ENCODE results near the gene PRDM4.
A peak's percentile ranks its signal among the peaks of the same experiment; 100 is the strongest.
"Not testable (repeated sequence)": the region's sequence is repeated elsewhere in the genome, so short reads cannot be mapped to it uniquely, and the experiment has no call there.

The PRDM4 gene

DNA sequence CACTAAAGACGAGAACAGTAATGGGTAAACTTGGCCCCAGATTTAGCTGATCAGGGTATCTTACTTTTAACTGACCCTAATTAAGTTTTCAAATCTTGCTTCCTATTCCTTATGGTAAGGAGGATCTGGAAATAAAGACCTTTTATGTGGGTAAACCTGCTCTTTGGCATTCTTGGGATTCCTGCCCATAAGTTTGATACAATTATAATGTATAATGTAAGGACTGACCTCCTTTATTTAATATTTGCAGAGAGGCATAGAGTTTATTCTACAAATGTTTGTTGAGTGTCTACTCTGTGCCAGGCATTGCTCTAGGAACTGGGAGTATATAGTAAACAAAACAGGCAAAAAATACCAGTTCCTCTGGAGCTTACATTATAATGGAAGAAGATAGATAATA lies 4.4 kb upstream of the PRDM4 start:
- DNase-seq = no peak

DNA sequence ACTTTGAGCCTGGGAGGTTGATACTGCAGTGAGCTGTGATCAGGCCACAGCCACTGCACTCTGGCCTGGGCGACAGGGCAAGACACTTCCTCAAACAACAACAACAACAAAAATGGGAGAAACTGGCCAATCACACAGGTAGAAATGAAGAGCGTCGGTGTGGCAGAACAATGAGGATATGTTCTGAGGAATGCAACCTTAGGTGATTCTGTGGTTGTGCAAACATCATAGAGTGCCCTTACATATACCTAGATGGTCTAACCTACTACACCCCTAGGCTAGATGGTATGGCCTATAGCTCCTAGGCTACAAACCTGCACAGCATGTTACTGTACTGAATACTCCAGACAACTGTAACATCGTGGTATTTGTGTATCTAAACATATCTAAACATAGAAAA lies 3.7 kb upstream of the PRDM4 start:
- no peak for DNase-seq

DNA sequence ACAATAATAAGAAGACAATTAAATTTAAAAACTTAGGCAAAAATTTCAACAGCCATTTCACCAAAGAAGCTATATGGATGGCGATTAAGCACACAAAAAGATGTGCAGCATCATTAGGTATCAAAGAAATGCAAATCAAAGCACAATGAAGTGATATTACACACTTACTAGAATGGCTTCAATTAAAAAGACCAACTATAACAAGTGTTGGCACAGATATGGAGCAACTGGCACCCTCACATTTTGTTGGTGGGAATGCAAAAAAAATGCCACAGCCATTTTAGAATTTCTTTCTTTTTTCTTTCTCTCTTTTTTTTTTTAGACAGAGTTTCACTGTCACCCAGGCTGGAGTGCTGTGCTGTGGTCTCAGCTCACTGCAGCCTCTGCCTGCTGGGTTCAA lies 1.9 kb upstream of the PRDM4 start:
- DNase-seq = no peak

DNA sequence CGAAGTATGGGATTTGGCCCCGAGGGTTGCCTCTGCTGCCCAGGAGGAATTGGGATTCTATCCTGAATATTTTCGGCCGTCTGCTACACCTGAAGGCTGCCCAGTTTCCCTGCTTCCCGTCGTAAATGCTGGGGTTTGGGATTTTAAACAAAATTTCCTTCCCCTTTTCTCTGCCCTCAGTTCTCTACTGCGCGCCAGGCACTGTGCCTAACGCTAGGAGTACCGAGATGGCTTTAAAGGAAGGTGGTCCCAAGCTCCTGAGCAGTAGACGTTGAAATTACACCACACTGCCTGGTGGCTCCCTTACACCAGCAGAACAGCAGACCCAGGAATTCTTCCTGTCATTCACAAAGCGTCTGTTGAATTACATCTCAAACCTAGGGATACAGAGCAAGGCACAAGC lies 566 bp upstream of the PRDM4 start:
- no peak for DNase-seq

DNA sequence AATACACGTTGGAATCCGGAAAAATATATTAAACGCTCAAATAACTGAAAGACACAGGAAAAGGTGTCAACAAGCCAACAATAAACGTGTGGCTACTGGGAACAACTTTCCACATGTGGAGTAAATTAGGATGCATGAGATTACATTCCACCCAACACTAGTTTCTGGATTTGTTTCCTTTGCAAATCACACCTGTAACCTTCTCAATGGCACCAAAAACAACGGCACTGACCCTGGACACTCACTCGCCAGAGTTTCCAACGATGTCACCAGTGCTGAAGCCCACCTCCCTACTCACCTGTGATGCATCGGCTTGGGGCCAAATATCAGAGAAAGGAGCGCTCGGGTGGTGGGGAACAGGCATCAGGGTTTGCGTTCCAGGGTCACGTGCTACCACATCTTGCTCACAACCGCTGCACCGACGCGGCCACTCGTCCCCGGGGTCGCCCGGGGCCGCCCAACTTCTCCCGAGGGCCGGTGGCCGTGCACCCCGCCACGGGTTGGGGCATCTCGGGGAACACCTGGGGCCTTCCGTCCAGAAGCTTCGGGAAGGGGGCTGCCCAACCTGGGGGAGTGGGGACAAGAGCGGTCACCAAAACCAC lies 629 bp downstream of the PRDM4 start:
- DNase-seq = peak; percentile 11

DNA sequence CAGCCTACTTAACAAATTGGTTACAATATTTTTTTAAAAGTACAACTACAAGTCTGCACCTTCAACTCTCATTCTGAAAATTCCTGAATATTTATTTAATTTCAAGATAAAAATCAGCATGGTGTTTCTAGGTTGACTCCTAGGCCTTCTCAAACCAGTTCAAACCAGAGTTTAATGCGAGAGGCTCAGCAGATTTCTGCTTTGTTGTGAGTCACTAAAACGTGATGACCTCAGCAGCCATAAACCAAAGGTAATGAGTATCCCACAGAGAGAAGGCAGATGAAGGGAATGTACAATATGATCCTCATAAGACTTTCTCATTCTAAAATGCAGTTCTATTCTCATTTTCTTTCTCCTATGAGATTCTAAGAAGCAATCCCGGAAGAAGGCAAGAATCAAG lies 1.5 kb downstream of the PRDM4 start:
- no peak for DNase-seq

DNA sequence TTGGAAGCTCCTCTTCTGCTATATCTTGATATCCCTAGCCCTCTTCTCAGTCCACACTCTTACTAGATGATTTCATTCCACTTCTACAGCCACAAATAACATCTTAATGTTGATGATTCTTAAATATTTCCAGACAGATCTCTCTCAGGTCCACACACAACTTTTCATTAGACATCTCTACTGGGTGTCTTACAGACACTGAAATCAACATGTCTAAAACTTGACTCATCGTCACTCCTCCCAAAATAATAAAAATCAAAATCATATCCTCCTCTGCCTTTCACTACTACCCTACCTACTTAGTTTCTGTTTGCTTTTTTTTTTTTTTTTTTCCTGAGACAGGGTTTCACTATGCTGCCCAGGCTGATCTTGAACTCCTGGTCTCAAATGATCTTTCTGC lies 11.9 kb downstream of the PRDM4 start:
- no peak for DNase-seq

DNA sequence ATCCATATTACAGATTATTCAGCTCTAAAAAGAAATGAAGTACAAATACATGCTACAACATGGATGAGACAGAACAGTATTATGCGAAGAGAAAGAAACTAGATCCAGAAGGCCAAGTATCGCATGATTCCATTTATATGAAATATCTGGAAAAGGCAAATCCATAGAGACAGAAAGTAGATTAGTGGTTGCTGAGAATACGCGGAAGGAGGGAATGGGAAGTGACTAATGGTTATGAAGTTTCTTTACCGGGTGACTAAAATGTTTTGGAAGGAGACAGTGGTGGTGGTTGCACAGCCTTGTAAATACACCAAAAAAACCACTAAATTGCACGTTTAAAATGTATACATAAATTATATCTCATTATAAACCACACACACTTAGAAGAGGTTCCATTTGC lies 12.5 kb downstream of the PRDM4 start:
- no peak for DNase-seq

DNA sequence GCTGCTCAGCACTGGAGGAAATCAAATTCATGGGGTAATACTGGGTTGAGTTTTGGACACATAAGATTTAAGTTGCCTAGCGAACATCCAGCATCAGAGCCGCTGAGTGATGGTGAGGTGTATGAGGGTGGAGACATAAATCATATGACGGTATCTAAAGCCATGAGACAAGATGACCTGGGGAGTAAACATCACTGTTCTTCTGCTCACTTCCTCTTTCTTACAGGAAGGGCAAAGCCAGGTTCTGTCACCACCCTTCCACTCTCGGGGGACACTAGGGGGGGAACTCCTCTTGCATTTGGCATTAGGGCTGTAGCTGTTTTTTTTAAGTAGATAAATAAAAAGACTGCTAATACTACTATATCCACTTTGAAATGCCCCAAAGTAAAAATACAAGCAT lies 24.0 kb downstream of the PRDM4 start:
- no peak for DNase-seq

DNA sequence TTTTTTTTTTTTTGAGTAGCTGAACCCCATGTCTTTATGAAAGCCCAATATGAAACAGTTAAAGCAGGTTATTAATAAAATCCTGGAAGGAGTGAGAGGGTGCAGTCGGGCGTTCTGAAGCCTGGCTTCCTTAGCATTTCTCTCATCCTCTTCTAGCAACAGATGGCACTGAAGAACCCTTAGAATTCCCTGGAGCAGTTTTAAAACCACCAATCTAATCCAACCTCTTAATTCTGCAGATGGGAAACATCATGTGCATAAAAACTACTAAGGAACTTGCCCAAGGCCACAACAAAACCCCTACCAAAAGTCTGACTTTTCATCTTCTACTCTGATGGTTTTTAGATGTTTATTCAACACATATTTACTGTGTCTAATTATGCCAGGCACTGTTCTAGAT lies 25.2 kb downstream of the PRDM4 start:
- no peak for DNase-seq

DNA sequence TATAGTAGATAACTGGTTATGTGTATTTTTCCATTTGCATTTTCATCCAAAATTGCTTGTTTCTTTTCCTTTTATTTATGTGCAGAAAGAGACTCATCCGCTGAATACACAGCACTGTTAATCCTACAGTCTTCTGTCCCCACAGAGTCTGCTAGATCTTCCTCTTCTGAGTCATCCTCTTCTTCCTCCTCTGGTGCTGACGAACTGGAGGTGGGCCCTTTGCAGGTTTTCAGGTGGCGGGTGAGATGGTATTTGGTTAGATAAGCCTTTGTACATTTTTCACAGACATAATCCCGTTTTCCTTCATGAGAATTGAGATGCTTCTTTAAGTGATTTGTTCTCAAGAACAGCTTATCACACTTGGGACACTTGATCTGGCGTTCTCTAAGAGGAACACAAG lies 26.8 kb downstream of the PRDM4 start:
- DNase-seq = no peak

DNA sequence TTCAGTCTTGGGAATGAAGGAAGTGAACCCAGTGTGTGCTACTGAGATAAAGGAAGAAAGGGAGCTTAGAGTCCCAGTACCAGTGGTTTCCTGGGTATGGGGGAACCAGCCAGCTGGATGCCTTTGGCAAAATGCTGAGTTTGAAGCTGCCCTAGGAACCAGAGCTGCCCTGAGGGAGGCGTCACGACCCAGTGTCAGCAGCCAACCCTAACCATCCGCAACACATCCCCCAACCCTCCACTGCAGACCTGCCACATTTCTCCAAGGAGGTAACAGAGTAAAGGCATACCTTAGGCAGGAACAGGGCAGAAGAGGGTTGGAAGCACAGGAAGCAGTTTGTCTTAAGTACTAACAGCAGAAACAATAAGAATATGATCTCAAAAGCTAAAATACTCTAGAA lies 28.6 kb downstream of the PRDM4 start:
- no peak for DNase-seq

DNA sequence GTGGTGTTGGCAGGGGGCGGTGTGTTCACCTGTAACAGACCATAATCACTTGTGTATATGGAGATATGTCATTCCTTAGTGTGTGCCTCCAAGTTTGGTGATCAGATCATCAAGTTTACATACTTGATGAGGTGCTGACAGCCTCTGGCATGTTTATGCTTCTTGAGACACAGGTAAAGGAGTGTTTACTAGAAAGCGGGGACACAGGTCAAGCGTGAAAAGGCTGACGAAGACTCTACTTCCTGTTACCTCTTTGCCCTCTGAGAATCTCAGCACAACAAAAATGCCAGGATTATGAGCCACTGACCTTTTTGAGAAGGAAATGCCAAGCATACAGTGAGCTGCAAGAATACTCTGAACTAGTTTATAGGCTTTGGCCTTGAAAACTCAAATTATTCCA lies 29.6 kb downstream of the PRDM4 start:
- no peak for DNase-seq

DNA sequence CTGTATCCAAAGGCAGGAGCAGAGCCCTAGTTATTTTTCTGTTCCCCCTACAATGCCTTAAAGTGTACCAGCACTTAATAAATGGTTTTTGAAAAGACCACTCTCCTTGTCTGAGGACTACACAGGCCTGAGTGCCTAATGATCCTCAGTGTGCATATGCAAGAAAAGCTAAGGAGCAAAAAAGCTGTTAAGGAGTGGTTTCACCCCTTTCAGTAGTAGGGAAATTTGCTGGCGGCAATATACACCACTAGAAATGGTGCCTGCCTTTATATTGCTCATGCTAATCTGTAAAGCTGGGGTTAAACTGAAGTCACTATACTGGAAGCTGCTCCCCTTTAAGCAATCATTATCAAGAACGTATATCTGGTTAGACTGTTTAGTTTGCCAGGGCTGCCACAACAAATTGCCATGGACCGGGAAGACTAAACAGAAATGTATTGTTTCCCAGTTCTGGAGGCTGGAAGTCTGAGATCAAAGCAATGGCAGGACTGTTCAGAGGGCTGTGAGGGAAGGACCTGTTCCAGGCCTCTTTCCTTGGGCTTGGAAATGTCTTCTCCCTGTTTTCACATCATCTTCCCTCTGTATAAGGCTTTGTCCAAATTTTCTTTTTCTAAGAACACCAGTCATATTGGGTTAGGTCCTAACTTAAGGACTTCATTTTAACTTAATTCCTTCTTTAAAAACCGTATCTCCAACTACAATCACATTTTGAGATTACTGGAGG lies 30.2 kb downstream of the PRDM4 start:
- DNase-seq = no peak

DNA sequence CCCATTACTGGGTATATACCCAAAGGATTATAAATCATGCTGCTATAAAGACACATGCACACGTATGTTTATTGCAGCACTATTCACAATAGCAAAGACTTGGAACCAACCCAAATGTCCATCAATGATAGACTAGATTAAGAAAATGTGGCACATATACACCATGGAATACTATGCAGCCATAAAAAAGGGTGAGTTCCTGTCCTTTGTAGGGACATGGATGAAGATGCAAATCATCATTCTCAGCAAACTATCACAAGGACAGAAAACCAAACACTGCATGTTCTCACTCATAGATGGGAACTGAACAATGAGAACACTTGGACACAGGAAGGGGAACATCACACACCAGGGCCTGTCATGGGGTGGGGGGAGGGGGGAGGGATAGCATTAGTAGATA lies 33.2 kb downstream of the PRDM4 start:
- DNase-seq = not testable (repeated sequence)

DNA sequence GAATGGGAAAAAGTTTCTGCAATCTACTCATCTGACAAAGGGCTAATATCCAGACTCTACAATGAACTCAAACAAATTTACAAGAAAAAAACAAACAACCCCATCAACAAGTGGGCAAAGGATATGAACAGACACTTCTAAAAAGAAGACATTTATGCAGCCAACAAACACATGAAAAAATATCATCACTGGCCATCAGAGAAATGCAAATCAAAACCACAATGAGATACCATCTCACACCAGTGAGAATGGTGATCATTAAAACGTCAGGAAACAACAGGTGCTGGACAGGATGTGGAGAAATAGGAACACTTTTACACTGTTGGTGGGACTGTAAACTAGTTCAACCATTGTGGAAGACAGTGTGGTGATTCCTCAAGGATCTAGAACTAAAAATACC lies 33.6 kb downstream of the PRDM4 start:
- not testable (repeated sequence) for DNase-seq

DNA sequence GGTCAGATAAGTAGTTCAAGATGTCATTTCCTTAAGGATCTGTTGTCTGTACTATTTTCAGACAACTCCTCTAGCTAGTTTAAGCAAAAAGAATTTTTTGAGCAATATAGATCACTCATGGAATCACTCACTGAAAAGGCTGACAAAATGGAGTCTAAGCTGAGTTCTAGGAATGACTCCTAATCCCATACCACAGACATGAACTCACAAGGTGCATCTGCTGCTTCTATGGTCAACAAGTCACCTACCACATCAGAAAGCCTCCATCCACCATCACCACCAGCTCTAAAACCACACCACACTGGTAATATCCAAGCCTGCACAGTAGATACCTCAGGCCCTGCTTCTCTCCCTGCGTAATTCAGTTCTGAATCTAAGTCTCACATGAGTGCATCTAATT lies 42.3 kb downstream of the PRDM4 start:
- no peak for DNase-seq

DNA sequence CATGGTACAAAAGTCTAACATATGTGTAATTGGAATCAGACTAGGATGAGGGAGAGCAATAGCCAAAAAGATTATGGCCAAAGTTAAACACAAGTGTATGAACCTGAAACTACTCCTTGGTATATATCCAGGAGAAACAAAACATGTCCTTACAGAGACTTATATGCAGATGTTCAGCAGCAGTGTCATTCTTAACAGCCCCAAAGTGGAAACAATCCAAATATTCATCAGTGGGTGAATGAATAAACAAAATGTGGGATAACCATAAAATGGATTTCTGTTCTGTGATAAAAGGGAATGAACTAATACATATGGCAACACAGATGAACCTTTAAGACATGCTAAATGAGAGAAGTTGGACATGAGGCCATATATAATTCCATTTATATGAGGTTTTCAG lies 45.2 kb downstream of the PRDM4 start:
- DNase-seq = no peak

DNA sequence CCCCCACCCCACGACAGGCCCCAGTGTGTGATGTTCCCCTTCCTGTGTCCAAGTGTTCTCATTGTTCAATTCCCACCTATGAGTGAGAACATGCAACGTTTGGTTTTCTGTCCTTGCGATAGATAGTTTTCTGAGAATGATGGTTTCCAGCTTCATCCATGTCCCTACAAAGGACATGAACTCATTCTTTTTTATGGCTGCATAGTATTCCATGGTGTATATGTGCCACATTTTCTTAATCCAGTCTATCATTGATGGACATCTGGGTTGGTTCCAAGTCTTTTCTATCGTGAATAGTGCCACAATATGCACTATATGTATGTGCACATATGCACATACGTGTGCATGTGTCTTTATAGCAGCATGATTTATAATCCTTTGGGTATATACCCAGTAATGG lies 55.4 kb downstream of the PRDM4 start:
- not testable (repeated sequence) for DNase-seq

DNA sequence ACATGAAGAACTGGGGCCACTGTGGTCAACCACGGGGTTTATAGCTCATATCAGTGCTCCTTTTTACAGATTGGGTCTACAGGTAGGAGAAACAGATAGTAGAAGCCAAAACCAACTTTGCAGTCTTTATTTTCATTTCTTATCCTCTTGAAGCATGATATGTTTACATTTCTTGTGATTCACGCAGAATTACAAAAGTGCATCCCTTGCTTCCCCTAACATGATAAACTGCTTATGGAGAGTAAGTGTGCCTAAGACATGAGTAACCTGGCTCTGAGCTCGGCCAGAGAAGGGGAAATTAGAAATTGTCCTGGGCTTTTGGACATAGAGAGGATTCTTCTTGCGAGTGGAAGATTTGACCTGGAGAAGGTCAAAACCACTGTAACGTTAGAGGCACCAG lies 56.9 kb downstream of the PRDM4 start:
- no peak for DNase-seq

DNA sequence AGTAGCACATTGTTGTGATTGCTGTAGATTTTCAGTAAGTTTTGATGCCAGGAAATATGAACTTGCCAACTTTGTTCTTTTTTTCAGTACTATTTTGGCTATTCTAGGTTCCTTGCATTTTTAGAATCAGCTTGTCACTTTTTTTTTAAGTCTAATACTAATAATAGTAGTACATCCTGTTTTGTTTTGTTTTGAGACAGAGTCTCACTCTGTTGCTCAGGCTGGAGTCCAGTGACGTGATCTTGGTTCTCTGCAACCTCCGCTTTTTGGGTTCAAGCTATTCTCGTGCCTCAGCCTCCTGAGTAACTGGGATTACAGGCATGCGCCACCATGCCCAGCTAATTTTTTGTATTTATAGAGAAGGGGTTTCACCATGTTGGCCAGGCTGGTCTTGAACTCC lies 58.8 kb downstream of the PRDM4 start:
- no peak for DNase-seq

DNA sequence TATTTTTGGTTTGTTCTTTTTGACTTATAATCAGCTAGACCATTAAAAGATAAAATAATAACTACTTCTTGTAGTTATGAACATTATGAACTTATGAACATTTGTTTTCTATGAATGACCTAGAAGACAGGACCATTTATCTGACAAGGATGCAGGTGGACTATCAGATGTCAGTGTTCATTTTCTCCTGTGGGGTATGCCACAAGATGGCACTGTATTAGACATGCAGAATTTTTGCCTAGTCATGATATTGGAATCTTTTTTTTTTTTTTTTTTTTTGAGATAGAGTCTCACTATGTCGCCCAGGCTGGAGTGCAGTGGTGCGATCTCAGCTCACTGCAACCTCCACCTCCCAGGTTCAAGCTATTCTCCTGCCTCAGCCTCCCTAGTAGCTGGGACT lies 65.2 kb downstream of the PRDM4 start:
- not testable (repeated sequence) for DNase-seq

DNA sequence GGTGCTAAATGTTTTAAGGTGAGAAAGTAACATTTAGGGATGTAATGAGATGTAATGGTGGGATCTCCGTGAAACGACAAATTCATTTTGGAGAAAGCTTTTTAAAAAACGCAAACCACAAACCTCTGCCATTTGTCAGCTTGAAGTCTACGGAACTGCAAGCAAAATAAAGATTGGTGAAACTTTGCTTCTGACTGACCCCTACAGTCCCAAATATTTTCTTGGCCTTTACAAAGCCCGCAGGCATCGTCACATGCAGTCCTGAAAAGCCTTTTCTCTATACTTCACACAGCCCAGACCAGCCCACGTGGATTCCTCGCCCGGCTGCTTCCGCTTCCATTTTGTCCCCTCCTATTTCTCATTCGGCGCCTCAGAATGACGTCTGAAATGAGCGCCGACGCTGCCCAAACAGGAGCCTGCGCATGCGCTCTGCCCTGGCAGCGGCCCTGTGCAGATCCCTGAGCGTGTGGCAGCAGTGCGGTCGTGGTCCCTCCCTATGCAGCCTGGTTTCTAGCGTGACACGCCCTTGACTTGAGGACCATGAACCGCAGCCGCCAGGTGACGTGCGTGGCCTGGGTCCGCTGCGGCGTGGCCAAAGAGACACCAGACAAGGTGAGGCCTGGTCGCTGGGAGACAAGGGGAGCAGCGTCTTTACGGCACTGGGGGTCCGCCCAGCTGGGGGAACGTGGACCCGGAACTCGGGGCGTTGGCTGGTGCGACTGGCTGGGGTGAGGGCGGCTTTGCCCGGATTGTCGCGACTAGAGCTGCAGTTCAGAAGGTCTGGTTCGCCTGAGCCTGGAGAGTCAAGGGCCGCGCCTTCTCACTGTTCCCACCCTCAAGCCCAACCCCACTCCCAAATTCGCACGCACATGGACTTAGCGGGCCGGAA lies 75.3 kb downstream of the PRDM4 start, which contains the start of gene PWP1:
PWP1 (plus strand) TSS at position 440 of the 889 bp plus-strand sequence; CDS start at position 541, 101 bp downstream.
- DNase-seq = peak; percentile 92

DNA sequence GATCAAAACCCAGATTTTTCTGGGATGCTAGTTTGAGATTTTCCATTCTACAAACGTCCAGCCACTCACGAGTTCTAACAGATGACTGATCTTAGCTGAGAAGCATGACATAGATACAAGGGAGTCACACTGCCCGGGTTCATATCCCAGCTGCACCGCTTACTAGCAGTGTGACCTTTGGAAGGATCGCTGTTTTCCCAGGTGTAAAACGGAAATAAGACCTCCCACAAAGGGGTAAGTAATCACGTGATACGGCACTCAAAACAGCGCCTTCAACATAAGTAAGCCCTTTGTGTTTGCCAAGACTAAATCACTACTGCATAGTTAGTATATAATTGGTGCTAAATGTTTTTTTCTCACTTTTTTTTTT lies 76.0 kb downstream of the PRDM4 start:
- DNase-seq = no peak

All from activated gamma-delta T cell treated with Interleukin-2 at 50 U/mL for 16 hours (primary cell).